Smooth muscle cell of the umbilical artery (primary cell): Measurements from ENCODE around the gene C16orf86. TPM values are rescaled to one million over a fixed set of nuclear protein-coding genes. Genes with fewer than 3 reads are reported as not detected.

ENCODE experiments used
- total RNA-seq: library from RNA; depleted of rRNA; stranded (reverse); fragments of >200 nt; gene quantifications from 2 replicates; pipeline ENCODE4 v1.2.3, GENCODE V29; 2014

C16orf86 gene, protein sequence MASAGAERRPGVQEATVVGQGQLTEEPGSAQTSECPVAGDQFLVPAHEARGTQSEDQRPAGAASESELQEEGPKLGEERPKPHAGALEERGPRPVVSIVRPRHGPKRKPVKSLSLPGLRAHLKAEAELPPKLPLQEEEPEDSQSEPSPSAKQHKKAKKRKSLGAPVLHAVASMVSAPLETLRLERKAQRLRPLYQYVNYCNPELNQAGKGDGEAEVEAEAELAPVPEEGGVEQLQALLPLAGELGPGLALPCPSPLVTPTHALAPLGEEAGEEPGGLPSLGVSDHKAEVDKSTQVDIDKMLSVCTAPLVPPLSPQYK
- 2.2 and 5.6 TPM in 2 replicates for total RNA-seq

DNA sequence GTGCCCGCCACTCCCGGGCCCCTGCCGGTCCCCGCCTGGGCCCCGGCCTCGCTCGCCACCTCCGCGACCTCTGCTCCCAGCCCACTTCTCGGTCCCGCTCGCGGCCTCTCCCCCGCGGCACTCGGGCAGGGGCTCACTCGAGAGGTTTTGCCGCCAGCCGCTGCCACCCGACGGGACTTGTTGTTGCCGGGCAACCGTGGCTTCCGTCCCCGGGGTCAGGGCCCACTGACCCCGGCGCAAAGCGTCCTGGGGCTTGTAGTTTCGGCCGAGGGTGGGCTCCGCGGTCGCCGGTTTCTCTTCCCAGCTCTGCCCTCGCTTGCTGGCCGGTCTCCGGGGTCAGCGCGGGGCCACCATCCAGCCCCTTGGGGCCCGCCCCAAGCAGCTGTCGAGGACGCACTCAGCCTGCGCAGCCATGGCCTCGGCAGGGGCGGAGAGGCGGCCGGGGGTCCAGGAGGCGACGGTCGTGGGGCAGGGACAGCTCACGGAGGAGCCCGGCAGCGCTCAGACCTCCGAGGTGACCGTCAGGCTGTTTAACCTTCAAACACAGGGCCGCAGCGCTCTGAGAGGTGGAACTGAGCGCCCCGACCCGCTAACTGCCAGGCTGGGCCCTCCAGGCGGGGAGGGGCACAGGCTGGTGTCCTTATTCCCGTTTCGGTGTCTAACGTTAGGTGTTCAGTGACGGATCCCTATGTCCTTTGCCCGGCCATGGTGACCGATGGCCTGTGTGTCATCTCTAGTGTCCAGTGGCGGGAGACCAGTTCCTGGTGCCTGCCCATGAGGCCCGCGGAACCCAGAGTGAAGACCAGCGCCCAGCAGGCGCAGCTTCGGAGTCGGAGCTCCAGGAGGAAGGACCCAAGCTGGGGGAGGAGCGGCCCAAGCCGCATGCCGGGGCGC lies at the start of gene C16orf86, which contains the start of gene ENKD1:
Gene C16orf86, plus strand, starts transcription at position 256 of the 894 bp plus-strand sequence. Its CDS starts 157 bp downstream, at position 413.
Gene ENKD1, minus strand, starts transcription at position 192 of the 894 bp plus-strand sequence. CDS start 308 bp downstream, outside the sequence.

DNA sequence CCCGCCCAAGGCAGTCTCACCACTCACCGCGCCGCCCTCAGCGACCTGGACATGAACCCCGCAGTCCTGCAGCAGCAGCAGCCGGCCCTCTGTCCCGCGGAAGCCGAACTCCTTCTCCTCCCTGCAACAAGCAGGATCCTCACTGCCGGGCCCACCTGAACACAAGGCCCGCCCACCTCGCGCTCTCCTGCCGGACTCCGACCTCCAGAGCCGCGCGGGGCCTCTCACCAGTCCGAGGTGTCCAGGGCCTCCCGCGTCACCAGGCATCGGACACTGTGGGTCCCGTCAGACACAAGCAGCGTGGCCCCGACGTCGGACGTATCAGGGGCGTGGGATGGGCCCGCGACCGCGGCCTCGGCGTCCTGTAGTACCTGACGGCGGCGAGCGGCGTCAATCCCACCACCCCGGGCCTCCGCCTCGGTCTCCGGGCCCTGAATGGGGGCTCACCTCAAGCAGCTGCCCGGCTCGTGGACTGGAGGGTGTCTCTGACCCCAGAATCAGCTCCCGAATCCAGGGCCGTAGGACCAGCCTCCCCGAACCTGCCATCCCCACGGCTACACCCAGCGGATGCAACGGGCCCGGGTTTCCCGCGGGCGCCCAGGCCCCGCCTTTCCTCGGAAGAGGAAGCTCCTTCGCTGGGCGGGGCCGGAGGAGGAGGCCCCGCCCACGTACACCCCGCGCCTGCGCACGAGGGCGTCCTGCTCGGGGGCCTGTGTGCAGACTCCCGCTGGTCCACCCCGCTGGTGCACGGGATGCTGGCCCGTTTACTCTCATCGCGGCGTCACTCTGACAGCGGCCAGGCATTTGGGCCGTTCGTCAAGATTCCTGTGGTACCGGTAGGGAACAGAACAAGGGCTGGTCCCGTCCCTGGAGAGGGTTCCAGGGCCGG lies 6.7 kb upstream of the C16orf86 start, which contains the start of gene ACD:
Gene ACD, minus strand, starts transcription at position 586 of the 889 bp plus-strand sequence. Its CDS starts 40 bp downstream, at position 546.

DNA sequence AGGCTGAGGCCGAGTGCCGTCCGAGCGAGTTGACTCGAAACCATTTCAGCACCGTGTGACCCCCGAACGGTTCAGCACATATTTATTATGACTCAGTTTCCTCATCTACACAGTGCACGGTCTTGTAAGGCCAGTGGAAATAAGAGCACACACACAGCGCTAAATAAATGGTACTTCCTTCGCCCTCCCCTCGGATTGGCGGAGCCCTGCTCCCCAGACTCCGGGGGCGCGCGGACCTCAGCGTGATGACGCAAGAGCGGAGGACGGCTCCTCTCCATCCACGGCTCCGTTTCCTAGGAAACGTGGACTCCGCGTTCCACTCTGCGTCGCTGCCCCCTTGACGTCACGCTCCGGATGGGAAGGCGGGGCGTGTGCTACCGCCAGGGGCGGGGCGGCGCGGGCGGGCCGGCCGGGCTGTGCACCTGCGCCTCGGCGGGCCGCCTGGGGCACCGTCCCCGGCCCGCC lies 6.0 kb upstream of the C16orf86 start, which contains the start of gene PARD6A:
Gene PARD6A, plus strand, starts transcription at position 397 of the 465 bp plus-strand sequence. CDS start 79 bp downstream, outside the sequence.

Other genes with a start within 250 kb of the C16orf86 start
- gene HSD11B2, start 235.7 kb upstream of the C16orf86 start, total RNA-seq, result 0.59 TPM in 1 of 2 replicates, not detected in the other
- 104 and 140 TPM in 2 replicates for gene ATP6V0D1, start 185.7 kb upstream of the C16orf86 start, total RNA-seq
- not detected in 2 replicates for gene AGRP, start 183.3 kb upstream of the C16orf86 start, total RNA-seq
- gene RIPOR1, start 138.0 kb upstream of the C16orf86 start, total RNA-seq, result 32.1 and 83.6 TPM in 2 replicates
- gene CTCF, start 104.3 kb upstream of the C16orf86 start, total RNA-seq, result 13.4 and 16.6 TPM in 2 replicates
- under 0.01 and 0.37 TPM in 2 replicates for gene CARMIL2, start 21.7 kb upstream of the C16orf86 start, total RNA-seq
- 11.3 and 15.8 TPM in 2 replicates for gene ACD, start 6.6 kb upstream of the C16orf86 start, total RNA-seq
- 0.59 and 1.2 TPM in 2 replicates for gene PARD6A, start 5.9 kb upstream of the C16orf86 start, total RNA-seq
- 12.4 and 14.0 TPM in 2 replicates for gene ENKD1, start 64 bp upstream of the C16orf86 start, total RNA-seq
- 12.5 and 20.3 TPM in 2 replicates for gene GFOD2, start 52.5 kb downstream of the C16orf86 start, total RNA-seq
- 3.9 and 7.1 TPM in 2 replicates for gene RANBP10, start 139.7 kb downstream of the C16orf86 start, total RNA-seq
- gene TSNAXIP1, start 140.1 kb downstream of the C16orf86 start, total RNA-seq, result 0.32 and 1.5 TPM in 2 replicates
- 31.1 and 35.3 TPM in 2 replicates for gene THAP11, start 175.5 kb downstream of the C16orf86 start, total RNA-seq
- gene NUTF2, start 180.1 kb downstream of the C16orf86 start, total RNA-seq, result 73.9 and 178 TPM in 2 replicates
- 19.9 and 29.6 TPM in 2 replicates for gene CENPT, start 180.9 kb downstream of the C16orf86 start, total RNA-seq
- gene EDC4, start 206.2 kb downstream of the C16orf86 start, total RNA-seq, result 46.9 and 83.3 TPM in 2 replicates
- not detected in 2 replicates for gene NRN1L, start 218.1 kb downstream of the C16orf86 start, total RNA-seq
- gene PSKH1, start 226.4 kb downstream of the C16orf86 start, total RNA-seq, result 27.6 and 28.9 TPM in 2 replicates